GM12872 (cell line): Measurements from ENCODE around the gene AFAP1L1.

ENCODE experiments used
- TF ChIP-seq, protein P1 (sequence below): IDR thresholded peaks from 3 replicates; pipeline ENCODE4 v1.5.1; 2011; ENCODE audit warnings: low read depth, mild to moderate bottlenecking, low read length, moderate library complexity; ENCODE audit not compliant: insufficient read depth

Gene AFAP1L1

DNA sequence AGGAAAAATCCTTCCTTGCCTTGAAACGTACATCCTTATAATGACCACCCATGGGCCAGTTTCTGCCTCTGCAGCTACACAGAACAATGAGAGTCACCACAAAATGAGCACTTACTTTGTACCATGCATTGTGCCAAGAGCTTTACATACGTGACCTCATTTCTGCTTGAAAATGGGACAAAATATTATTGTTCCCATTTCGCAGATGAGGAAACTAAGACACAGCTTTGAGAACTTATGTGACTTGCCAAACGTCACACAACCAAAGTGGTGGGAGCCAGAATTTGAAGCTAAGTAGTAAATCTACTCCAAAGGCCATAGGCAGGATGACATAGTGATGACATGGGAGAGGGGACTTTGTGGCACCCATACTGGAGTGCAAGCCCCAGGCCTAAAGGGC is 38.8 kb downstream of the AFAP1L1 start:
- TF ChIP-seq, protein P1, sequence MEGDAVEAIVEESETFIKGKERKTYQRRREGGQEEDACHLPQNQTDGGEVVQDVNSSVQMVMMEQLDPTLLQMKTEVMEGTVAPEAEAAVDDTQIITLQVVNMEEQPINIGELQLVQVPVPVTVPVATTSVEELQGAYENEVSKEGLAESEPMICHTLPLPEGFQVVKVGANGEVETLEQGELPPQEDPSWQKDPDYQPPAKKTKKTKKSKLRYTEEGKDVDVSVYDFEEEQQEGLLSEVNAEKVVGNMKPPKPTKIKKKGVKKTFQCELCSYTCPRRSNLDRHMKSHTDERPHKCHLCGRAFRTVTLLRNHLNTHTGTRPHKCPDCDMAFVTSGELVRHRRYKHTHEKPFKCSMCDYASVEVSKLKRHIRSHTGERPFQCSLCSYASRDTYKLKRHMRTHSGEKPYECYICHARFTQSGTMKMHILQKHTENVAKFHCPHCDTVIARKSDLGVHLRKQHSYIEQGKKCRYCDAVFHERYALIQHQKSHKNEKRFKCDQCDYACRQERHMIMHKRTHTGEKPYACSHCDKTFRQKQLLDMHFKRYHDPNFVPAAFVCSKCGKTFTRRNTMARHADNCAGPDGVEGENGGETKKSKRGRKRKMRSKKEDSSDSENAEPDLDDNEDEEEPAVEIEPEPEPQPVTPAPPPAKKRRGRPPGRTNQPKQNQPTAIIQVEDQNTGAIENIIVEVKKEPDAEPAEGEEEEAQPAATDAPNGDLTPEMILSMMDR: no peak

DNA sequence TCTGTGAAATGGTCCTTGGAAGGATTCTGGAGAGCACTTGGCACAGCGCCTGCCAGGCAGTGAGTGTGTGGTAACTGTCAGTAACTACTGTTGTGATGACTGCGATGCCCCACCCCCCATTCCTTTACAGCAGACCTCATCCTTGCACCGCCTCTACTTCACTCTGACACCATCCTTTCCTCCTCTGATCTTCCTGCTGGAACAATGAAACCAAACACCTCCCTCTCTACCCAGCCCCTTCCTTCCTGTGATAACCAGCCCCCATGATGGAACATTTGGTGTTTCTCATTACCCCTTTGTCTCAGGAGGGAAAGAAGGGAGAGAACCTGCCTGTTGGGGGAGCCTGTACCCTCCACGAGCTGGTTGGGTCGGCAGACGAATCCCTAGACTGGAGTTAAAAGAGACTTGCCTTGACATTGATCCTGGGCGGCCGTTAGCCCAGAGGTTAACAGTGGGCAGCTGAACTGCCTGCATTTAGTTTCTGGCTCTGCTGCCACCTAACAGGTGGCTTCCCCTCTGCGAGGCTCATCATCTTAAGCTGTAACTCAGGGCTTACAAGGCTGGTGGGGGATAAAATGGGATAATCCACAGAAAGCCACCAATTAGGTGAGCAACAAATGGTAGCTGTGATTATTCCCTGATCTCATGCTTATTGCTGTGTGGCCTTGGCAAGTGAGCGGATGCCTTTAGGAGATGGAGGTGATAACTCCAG is 39.4 kb downstream of the AFAP1L1 start:
- TF ChIP-seq, protein P1: no peak

DNA sequence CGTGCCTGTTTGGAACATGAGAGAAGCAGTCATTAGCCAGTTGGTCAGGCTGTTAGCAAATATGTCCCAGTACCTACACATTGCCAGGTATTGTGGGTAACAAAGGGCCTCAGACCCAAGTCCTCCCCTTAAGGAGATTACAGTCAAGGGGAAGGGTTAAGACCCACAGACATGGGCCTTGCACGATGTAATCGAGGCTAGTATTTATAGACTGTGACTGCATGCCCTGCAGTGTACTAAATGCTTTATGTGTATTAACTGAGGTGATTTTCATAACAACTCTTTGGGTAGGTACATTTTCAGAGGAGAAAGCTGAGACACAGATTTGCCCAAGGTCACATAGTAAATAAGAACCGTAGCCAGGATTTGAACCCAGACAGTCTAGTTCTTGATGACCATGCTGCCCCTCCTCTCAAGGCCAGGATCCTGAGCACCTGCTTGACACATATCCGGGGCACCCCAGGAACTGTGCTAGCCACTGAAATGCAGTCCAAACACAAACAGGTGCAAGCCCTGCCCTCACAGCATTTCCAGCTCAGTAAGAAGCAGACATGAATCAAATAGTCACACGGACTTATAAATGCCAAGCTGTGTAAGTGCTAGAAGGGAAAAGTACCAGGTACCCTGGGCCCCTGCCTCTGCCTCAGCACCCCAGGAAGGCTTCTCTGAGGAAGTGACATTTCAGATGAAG is 41.6 kb downstream of the AFAP1L1 start:
- TF ChIP-seq, protein P1: no peak

DNA sequence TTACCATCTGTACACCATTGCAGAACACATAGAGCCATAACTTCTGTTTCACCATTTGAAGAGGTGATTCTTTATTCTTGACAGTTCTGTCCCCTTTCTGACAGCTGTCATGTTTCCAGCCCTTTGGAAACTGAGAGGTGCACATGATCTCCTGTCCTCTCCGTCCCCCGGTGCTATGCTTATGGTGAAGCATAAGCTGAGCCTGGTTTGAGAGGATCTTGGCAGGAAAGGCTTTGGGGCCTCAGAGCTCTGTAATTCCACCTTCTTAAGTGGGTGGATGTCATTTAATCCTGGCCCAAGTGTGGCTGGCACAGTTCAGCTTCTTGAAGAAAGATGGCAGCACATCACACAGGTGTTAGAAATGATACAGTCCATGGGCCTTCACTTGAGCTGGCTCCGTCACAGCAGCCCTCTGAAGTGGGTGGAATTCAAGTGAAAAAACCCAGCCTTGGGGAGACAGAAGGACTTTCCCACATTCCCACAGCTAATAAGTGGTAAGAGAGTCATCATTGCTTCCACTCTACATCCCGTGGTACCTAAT is 43.0 kb downstream of the AFAP1L1 start:
- TF ChIP-seq, protein P1: 0 out of 3 replicates have a peak, but pooled peaks have one; percentile 11

DNA sequence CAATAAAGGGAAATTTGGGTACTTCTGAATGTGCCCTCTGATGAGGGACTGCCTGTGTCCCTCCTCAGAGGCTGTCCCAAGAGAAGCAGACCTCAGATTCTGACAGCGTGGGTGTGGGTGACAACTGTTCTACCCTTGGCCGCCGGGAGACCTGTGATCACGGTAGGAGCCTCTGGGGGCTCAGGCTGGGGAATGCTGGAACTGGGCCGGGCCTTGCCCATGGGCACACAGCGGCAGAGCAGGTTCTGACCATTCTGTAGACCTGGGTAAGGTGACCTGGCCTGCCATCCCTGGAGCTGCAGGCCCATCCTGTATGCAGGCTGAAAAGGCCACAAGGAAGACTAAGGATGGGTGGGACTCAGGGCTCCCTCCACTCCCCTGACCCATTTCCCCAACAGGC is 44.1 kb downstream of the AFAP1L1 start:
- TF ChIP-seq, protein P1: no peak

DNA sequence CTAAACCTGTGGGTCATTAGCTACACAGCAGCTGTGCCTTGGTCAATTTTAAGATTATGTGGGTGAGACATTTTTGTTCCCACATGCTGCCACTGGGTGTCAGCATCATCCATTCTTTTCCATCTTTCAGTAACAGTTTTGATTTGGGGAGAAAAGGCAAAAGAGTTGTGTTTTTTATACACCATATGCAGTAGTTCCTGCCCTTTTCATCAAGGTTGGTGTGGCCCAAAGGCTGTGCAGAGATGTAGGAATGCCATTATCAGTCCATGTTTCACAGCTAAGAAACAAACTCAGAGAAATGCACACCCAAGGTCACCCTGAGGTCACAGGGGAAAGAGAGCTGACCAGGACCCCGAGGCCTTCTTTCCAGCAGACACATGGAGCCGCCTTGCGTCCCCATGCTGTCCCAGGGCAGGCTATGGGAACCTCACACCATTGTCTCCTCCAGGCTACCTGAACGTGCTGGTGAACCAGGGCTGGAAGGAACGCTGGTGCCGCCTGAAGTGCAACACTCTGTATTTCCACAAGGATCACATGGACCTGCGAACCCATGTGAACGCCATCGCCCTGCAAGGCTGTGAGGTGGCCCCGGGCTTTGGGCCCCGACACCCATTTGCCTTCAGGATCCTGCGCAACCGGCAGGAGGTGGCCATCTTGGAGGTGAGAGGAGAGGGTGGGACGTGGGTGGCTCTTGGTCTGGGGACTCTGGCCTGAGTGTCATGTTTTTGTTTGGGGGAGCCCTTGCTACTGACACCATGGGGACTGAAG is 45.8 kb downstream of the AFAP1L1 start:
- TF ChIP-seq, protein P1: peak; percentile 72

DNA sequence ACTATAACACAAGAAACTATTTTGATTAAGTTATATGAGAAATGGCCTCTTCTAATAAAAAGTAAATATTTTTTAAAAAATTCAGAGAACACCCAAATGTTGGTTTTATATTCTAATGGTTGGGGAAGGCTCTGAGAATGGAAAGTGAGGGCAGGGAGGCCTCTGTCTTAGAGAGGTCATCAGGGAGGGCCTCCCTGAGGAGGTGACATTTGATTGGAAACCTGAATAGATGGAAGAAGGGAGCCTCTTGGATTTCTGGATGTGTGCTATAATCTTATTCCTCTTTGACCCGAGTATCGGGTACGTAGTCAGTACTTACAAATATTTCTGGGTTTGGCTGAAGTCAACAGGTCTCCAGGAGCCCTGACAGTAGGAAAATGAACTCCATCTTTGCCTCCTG is 47.5 kb downstream of the AFAP1L1 start:
- TF ChIP-seq, protein P1: no peak
